Astrocyte (in vitro differentiated cells and primary cell): ENCODE results near the gene KCNQ1. TPM values are rescaled to one million over a fixed set of nuclear protein-coding genes. Genes with fewer than 3 reads are reported as not detected.

Experiments used
- DNase-seq: peaks from one replicate; pipeline ENCODE4 v3.0.0-alpha.2; 2010; ENCODE audit warnings: low read depth
- FAIRE-seq: peaks from 2 replicates; lab custom pipeline; 2011; peaks lifted over from hg19 to GRCh38; lab: Jason Lieb, UNC
- H2AFZ ChIP-seq: 2 replicates; pipeline ENCODE4 v1.6.0; 2012; ENCODE audit warnings: low read depth, low read length, inconsistent platforms
- H3K27ac ChIP-seq: 2 replicates; pipeline ENCODE4 v1.5.1; 2011; ENCODE audit warnings: low read depth, low read length, inconsistent platforms
- H3K27me3 ChIP-seq: 2 replicates; pipeline ENCODE4 v1.6.0; 2011; ENCODE audit warnings: low read length, inconsistent platforms; ENCODE audit not compliant: insufficient read depth
- H3K36me3 ChIP-seq: 2 replicates; pipeline ENCODE4 v1.5.1; 2011; ENCODE audit warnings: low read length, inconsistent platforms; ENCODE audit not compliant: insufficient read depth
- H3K4me1 ChIP-seq: 2 replicates; pipeline ENCODE4 v1.5.1; 2011; ENCODE audit warnings: low read length, inconsistent platforms; ENCODE audit not compliant: insufficient read depth
- H3K4me2 ChIP-seq: 2 replicates; pipeline ENCODE4 v1.6.0; 2012; ENCODE audit warnings: low read length, inconsistent platforms
- H3K4me3 ChIP-seq: 2 replicates; pipeline ENCODE4 v1.5.1; 2011; ENCODE audit warnings: low read depth, mild to moderate bottlenecking, low read length, inconsistent platforms; ENCODE audit not compliant: insufficient read depth
- H3K79me2 ChIP-seq: 2 replicates; pipeline ENCODE4 v1.6.0; 2012; ENCODE audit warnings: mild to moderate bottlenecking, low read length, inconsistent platforms; ENCODE audit not compliant: insufficient read depth
- H3K9ac ChIP-seq: 2 replicates; pipeline ENCODE4 v1.6.0; 2012; ENCODE audit warnings: mild to moderate bottlenecking, low read length, inconsistent platforms
- H3K9me3 ChIP-seq: 2 replicates; pipeline ENCODE4 v1.5.1; 2012; ENCODE audit warnings: low read depth, mild to moderate bottlenecking, low read length, inconsistent platforms; ENCODE audit not compliant: insufficient read depth
- H4K20me1 ChIP-seq: 2 replicates; pipeline ENCODE4 v1.6.0; 2012; ENCODE audit warnings: low read length, inconsistent platforms; ENCODE audit not compliant: insufficient read depth
- H3K27ac Mint-ChIP-seq: one replicate; pipeline ENCODE4 v1.8.0; 2021; ENCODE audit warnings: mild to moderate bottlenecking, mixed read lengths; ENCODE audit not compliant: unreplicated experiment
- H3K27me3 Mint-ChIP-seq: one replicate; pipeline ENCODE4 v1.8.0; 2021; ENCODE audit warnings: low read depth, mixed read lengths; ENCODE audit not compliant: unreplicated experiment
- H3K36me3 Mint-ChIP-seq: one replicate; pipeline ENCODE4 v1.8.0; 2021; ENCODE audit warnings: low read depth, mixed read lengths; ENCODE audit not compliant: unreplicated experiment
- H3K4me1 Mint-ChIP-seq: one replicate; pipeline ENCODE4 v1.8.0; 2021; ENCODE audit warnings: low read depth, mixed read lengths; ENCODE audit not compliant: unreplicated experiment
- H3K4me3 Mint-ChIP-seq: one replicate; pipeline ENCODE4 v1.8.0; 2021; ENCODE audit warnings: mild to moderate bottlenecking, moderate library complexity, mixed read lengths; ENCODE audit not compliant: unreplicated experiment
- H3K9me3 Mint-ChIP-seq: one replicate; pipeline ENCODE4 v1.8.0; 2021; ENCODE audit warnings: mild to moderate bottlenecking, mixed read lengths; ENCODE audit not compliant: unreplicated experiment
- CTCF ChIP-seq: IDR thresholded peaks from 2 replicates; pipeline ENCODE4 v1.5.1; 2011; ENCODE audit warnings: low read depth, mild to moderate bottlenecking, inconsistent platforms, low read length, moderate library complexity; ENCODE audit not compliant: insufficient read depth
- EZH2 ChIP-seq: IDR thresholded peaks from 2 replicates; pipeline ENCODE4 v1.6.1; 2012; ENCODE audit warnings: mild to moderate bottlenecking, low read length, inconsistent platforms; ENCODE audit not compliant: insufficient read depth
- total RNA-seq: library from RNA; stranded (reverse); gene quantifications from 2 replicates; pipeline ENCODE4 v1.2.1, GENCODE V29; 2021

KCNQ1 gene
- total RNA-seq, 1 donor from 2014 or later = not detected

GRCh38 chr11:2532704-2533586 lies 88.1 kb downstream of the KCNQ1 start:
- Histone ChIP-seq H3K27ac (peak overlapping the region; percentile 73), H2AFZ (peak overlapping the region; percentile 72), H3K9ac (peak overlapping the region; percentile 76), H3K4me1 (peaks cover 19% of the 10 kb centered on the region), H3K9me3 (no peaks in the 10 kb centered on the region), H3K79me2 (no peaks in the 10 kb centered on the region), H4K20me1 (peaks cover 10% of the 10 kb centered on the region), H3K36me3 (no peaks in the 10 kb centered on the region), H3K27me3 (peaks cover 10% of the 10 kb centered on the region), H3K4me3 (peak overlapping the region; percentile 54), H3K4me2 (peak overlapping the region; percentile 91)
- TF ChIP-seq EZH2 (no peak), CTCF (peak; percentile 92)
- DNase-seq (peak; percentile 68), FAIRE-seq (no peak)
- no peak overlapping the region for H3K4me3 Mint-ChIP-seq
- peak overlapping the region; percentile 92 for H3K27ac Mint-ChIP-seq
- peaks cover 44% of the 10 kb centered on the region for H3K27me3 Mint-ChIP-seq
- peaks cover 1% of the 10 kb centered on the region for H3K9me3 Mint-ChIP-seq
- H3K4me1 Mint-ChIP-seq = peaks cover 11% of the 10 kb centered on the region
- H3K36me3 Mint-ChIP-seq = no peaks in the 10 kb centered on the region

- no peak for TF ChIP-seq CTCF
- no peak for TF ChIP-seq EZH2
- H4K20me1 ChIP-seq = peaks cover 10% of the 10 kb centered on the region
- peak overlapping the region; percentile 76 for H3K9ac ChIP-seq
- H3K27ac ChIP-seq = peak overlapping the region; percentile 73
- Mint-ChIP-seq H3K27me3 (peaks cover 48% of the 10 kb centered on the region), H3K9me3 (peaks cover 1% of the 10 kb centered on the region), H3K36me3 (no peaks in the 10 kb centered on the region), H3K4me1 (peaks cover 11% of the 10 kb centered on the region), H3K27ac (peak overlapping the region; percentile 92), H3K4me3 (no peak overlapping the region)
- peak overlapping the region; percentile 54 for H3K4me3 ChIP-seq
- peaks cover 19% of the 10 kb centered on the region for H3K4me1 ChIP-seq
- H3K9me3 ChIP-seq = no peaks in the 10 kb centered on the region
- H3K36me3 ChIP-seq = no peaks in the 10 kb centered on the region
- FAIRE-seq (peak; percentile 70), DNase-seq (peak; percentile 90)
- H3K4me2 ChIP-seq = peak overlapping the region; percentile 91
- peaks cover 10% of the 10 kb centered on the region for H3K27me3 ChIP-seq
- peak overlapping the region; percentile 72 for H2AFZ ChIP-seq
- no peaks in the 10 kb centered on the region for H3K79me2 ChIP-seq
Observed at GRCh38 chr11:2533587-2534133, 88.9 kb downstream of the KCNQ1 start.
